GM23338 (cell line): ENCODE results near the gene SUSD3. TPM values are rescaled to one million over a fixed set of nuclear protein-coding genes. Genes with fewer than 3 reads are reported as not detected.

Experiments
- ATAC-seq: fragments of 200-7000 bp; cut with Tn5 transposase; 3 replicates; pipeline ENCODE4 v1.9.1; 2020
- DNase-seq: peaks from one replicate; pipeline ENCODE4 v3.0.0-alpha.2; 2015; ENCODE audit warnings: low spot score
- H2AFZ ChIP-seq: fragments of 200-600 bp; sonication (generic); 2 replicates; pipeline ENCODE4 v1.8.0; 2016; ENCODE audit warnings: antibody characterized with exemption, mild to moderate bottlenecking, moderate library complexity
- H3F3A ChIP-seq: fragments of 200-600 bp; sonication (generic); replicated peaks from 2 replicates; pipeline ENCODE4 v1.8.0; 2017; ENCODE audit warnings: antibody characterized with exemption, mixed run types, low read depth
- H3K27ac ChIP-seq: fragments of 200-600 bp; sonication (generic); 2 replicates; pipeline ENCODE4 v1.6.1; 2016; ENCODE audit warnings: low read depth
- H3K27me3 ChIP-seq: fragments of 200-600 bp; sonication (generic); 2 replicates; pipeline ENCODE4 v1.8.0; 2016; ENCODE audit warnings: mild to moderate bottlenecking, mixed run types, moderate library complexity; ENCODE audit not compliant: insufficient read depth
- H3K36me3 ChIP-seq: fragments of 200-600 bp; sonication (generic); 2 replicates; pipeline ENCODE4 v1.8.0; 2016; ENCODE audit warnings: mild to moderate bottlenecking; ENCODE audit not compliant: insufficient read depth
- H3K4me1 ChIP-seq: fragments of 200-600 bp; sonication (generic); 2 replicates; pipeline ENCODE4 v1.8.0; 2016; ENCODE audit warnings: mild to moderate bottlenecking, moderate library complexity; ENCODE audit not compliant: insufficient read depth
- H3K4me2 ChIP-seq: fragments of 200-600 bp; sonication (generic); 2 replicates; pipeline ENCODE4 v1.7.1; 2017; ENCODE audit warnings: mixed run types
- H3K4me3 ChIP-seq: fragments of 200-600 bp; sonication (generic); 2 replicates; pipeline ENCODE4 v1.6.1; 2016; ENCODE audit warnings: mixed run types
- H3K79me2 ChIP-seq: fragments of 200-600 bp; sonication (generic); replicated peaks from 2 replicates; pipeline ENCODE4 v1.8.0; 2017; ENCODE audit warnings: mild to moderate bottlenecking; ENCODE audit not compliant: insufficient read depth
- H3K9me2 ChIP-seq: fragments of 200-600 bp; sonication (generic); 2 replicates; pipeline ENCODE4 v1.8.0; 2017; ENCODE audit not compliant: insufficient read depth
- H4K20me1 ChIP-seq: fragments of 200-600 bp; sonication (generic); replicated peaks from 2 replicates; pipeline ENCODE4 v1.8.0; 2017; ENCODE audit warnings: mild to moderate bottlenecking; ENCODE audit not compliant: insufficient read depth
- H3K27ac Mint-ChIP-seq: 2 replicates; pipeline ENCODE4 v1.8.0; 2020; ENCODE audit warnings: inconsistent platforms, mild to moderate bottlenecking, moderate library complexity, mixed read lengths
- H3K27me3 Mint-ChIP-seq: 3 replicates; pipeline ENCODE4 v1.8.0; 2022; ENCODE audit warnings: low read depth, mild to moderate bottlenecking, moderate library complexity, mixed read lengths, inconsistent platforms; ENCODE audit not compliant: insufficient read depth, poor library complexity
- H3K36me3 Mint-ChIP-seq: 3 replicates; pipeline ENCODE4 v1.8.0; 2021; ENCODE audit warnings: low read depth, mild to moderate bottlenecking, inconsistent platforms, moderate library complexity, mixed read lengths
- H3K4me1 Mint-ChIP-seq: 3 replicates; pipeline ENCODE4 v1.8.0; 2020; ENCODE audit warnings: mild to moderate bottlenecking, inconsistent platforms, mixed read lengths
- H3K4me3 Mint-ChIP-seq: 3 replicates; pipeline ENCODE4 v1.8.0; 2021; ENCODE audit warnings: moderate library complexity, mild to moderate bottlenecking, inconsistent platforms, mixed read lengths
- H3K9me3 Mint-ChIP-seq: 3 replicates; pipeline ENCODE4 v1.8.0; 2020; ENCODE audit warnings: moderate library complexity, mild to moderate bottlenecking, inconsistent platforms, mixed read lengths
- ETS1 ChIP-seq: IDR thresholded peaks from 2 replicates; pipeline ENCODE4 v1.6.1; 2016; ENCODE audit warnings: antibody characterized with exemption
- EZH2 ChIP-seq: fragments of 200-600 bp; sonication (generic); IDR thresholded peaks from one replicate; pipeline ENCODE4 v1.8.0; 2017; ENCODE audit warnings: antibody characterized with exemption, mild to moderate bottlenecking, low read depth; ENCODE audit not compliant: unreplicated experiment
- REST ChIP-seq: IDR thresholded peaks from one replicate; pipeline ENCODE4 v1.6.1; 2018; ENCODE audit warnings: antibody characterized with exemption; ENCODE audit not compliant: unreplicated experiment
- STAT1 ChIP-seq: IDR thresholded peaks from one replicate; pipeline ENCODE4 v1.6.1; 2016; ENCODE audit warnings: antibody characterized with exemption; ENCODE audit not compliant: unreplicated experiment
- ZNF114 ChIP-seq: fragments of 250-450 bp; sonication (Bioruptor Pico); IDR thresholded peaks from 2 replicates; pipeline ENCODE4 v1.5.0; 2020; ENCODE audit warnings: mild to moderate bottlenecking, moderate library complexity
- polyA plus RNA-seq: library from polyadenylated mRNA; unstranded; fragments of >200 nt; fragmentation: Nextera tagmentation; extraction: Ambion mirVana; gene quantifications from 2 replicates; pipeline ENCODE4 v1.2.1, GENCODE V29; 2016
- total RNA-seq: library from RNA; depleted of rRNA; stranded (reverse); fragments of >200 nt; shearing (Covaris generic); gene quantifications from 2 replicates; pipeline ENCODE4 v1.2.3, GENCODE V29; 2014
- TF ChIP-seq, protein P1 (sequence below): fragments of 250-450 bp; sonication (Bioruptor Pico); IDR thresholded peaks from 2 replicates; pipeline ENCODE4 v1.5.0; 2020; ENCODE audit warnings: mild to moderate bottlenecking, moderate library complexity

SUSD3 gene
- total and polyA plus RNA-seq, 2 experiments from 2014 or later, result 6.9 to 20.1 TPM

DNA sequence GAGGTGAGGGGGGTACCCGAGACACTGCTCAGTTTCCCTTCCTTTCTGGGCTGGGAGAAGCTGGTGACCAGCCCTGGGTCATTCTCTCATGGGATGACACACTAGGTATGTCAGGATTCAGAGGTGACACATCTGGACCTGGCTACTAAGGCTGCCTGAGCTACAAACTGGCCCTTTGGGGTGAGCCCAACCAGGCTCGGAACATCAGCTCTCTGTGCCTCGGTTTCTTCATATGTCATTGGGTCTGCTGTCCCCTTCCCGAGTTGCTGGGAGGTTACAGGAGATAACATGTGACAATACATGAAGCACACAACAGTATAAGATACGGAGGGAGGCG, 49.3 kb downstream of the SUSD3 start:
- Histone ChIP-seq H3K9me2 (no peaks in the 10 kb centered on the region), H3K27me3 (no peaks in the 10 kb centered on the region), H3K79me2 (peaks cover 6% of the 10 kb centered on the region; the same call in 1 of the 2 replicates), H3K4me2 (no peak overlapping the region), H3K4me1 (no peaks in the 10 kb centered on the region), H3K27ac (no peak overlapping the region), H2AFZ (no peak overlapping the region), H3F3A (no peaks in the 10 kb centered on the region), H3K36me3 (no peaks in the 10 kb centered on the region), H4K20me1 (peaks cover 11% of the 10 kb centered on the region; the same call in 1 of the 2 replicates), H3K4me3 (no peak overlapping the region)
- TF ChIP-seq STAT1 (no peak), REST (no peak), ETS1 (no peak), ZNF114 (CRISPR knock-in tag) (no peak), EZH2 (no peak)
- TF ChIP-seq, protein P1, sequence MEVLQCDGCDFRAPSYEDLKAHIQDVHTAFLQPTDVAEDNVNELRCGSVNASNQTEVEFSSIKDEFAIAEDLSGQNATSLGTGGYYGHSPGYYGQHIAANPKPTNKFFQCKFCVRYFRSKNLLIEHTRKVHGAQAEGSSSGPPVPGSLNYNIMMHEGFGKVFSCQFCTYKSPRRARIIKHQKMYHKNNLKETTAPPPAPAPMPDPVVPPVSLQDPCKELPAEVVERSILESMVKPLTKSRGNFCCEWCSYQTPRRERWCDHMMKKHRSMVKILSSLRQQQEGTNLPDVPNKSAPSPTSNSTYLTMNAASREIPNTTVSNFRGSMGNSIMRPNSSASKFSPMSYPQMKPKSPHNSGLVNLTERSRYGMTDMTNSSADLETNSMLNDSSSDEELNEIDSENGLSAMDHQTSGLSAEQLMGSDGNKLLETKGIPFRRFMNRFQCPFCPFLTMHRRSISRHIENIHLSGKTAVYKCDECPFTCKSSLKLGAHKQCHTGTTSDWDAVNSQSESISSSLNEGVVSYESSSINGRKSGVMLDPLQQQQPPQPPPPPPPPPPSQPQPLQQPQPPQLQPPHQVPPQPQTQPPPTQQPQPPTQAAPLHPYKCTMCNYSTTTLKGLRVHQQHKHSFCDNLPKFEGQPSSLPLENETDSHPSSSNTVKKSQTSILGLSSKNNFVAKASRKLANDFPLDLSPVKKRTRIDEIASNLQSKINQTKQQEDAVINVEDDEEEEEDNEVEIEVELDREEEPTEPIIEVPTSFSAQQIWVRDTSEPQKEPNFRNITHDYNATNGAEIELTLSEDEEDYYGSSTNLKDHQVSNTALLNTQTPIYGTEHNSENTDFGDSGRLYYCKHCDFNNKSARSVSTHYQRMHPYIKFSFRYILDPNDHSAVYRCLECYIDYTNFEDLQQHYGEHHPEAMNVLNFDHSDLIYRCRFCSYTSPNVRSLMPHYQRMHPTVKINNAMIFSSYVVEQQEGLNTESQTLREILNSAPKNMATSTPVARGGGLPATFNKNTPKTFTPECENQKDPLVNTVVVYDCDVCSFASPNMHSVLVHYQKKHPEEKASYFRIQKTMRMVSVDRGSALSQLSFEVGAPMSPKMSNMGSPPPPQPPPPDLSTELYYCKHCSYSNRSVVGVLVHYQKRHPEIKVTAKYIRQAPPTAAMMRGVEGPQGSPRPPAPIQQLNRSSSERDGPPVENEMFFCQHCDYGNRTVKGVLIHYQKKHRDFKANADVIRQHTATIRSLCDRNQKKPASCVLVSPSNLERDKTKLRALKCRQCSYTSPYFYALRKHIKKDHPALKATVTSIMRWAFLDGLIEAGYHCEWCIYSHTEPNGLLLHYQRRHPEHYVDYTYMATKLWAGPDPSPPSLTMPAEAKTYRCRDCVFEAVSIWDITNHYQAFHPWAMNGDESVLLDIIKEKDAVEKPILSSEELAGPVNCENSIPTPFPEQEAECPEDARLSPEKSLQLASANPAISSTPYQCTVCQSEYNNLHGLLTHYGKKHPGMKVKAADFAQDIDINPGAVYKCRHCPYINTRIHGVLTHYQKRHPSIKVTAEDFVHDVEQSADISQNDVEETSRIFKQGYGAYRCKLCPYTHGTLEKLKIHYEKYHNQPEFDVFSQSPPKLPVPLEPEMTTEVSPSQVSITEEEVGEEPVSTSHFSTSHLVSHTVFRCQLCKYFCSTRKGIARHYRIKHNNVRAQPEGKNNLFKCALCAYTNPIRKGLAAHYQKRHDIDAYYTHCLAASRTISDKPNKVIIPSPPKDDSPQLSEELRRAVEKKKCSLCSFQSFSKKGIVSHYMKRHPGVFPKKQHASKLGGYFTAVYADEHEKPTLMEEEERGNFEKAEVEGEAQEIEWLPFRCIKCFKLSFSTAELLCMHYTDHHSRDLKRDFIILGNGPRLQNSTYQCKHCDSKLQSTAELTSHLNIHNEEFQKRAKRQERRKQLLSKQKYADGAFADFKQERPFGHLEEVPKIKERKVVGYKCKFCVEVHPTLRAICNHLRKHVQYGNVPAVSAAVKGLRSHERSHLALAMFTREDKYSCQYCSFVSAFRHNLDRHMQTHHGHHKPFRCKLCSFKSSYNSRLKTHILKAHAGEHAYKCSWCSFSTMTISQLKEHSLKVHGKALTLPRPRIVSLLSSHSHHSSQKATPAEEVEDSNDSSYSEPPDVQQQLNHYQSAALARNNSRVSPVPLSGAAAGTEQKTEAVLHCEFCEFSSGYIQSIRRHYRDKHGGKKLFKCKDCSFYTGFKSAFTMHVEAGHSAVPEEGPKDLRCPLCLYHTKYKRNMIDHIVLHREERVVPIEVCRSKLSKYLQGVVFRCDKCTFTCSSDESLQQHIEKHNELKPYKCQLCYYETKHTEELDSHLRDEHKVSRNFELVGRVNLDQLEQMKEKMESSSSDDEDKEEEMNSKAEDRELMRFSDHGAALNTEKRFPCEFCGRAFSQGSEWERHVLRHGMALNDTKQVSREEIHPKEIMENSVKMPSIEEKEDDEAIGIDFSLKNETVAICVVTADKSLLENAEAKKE (CRISPR knock-in tag), result no peak
- Mint-ChIP-seq H3K4me1 (peaks cover 3% of the 10 kb centered on the region; the same call in 1 of the 3 replicates), H3K27me3 (peaks cover 3% of the 10 kb centered on the region), H3K36me3 (peaks cover 4% of the 10 kb centered on the region; the same call in 1 of the 3 replicates), H3K9me3 (no peaks in the 10 kb centered on the region; the same call in 2 of the 3 replicates), H3K4me3 (no peak overlapping the region), H3K27ac (no peak overlapping the region)
- ATAC-seq (no peak), DNase-seq (no peak)
